ENCODE results near the gene SPHKAP. TPM values are rescaled to one million over a fixed set of nuclear protein-coding genes. Genes with fewer than 3 reads are reported as not detected.

Gene SPHKAP
- total RNA-seq, 1 donor: not detected

- no peak overlapping the region for H3K4me3 ChIP-seq (ENCODE audit: low read depth, low read length)
- no peak for DNase-seq (ENCODE audit: low read depth)
- TF ChIP-seq CTCF (IDR thresholded peaks at IDR 0.05; ENCODE audit: insufficient read depth, low read depth, low read length): no peak
These were observed 49.7 kb downstream of the SPHKAP start for GRCh38 chr2:228131833-228132232.

GRCh38 chr2:228126401-228126800 lies 55.1 kb downstream of the SPHKAP start:
- no peak for DNase-seq (ENCODE audit: low read depth)
- H3K4me3 ChIP-seq (ENCODE audit: low read depth, low read length): no peak overlapping the region
- TF ChIP-seq CTCF (IDR thresholded peaks at IDR 0.05; ENCODE audit: insufficient read depth, low read depth, low read length): no peak

- no peak overlapping the region for H3K4me3 ChIP-seq (ENCODE audit: low read depth, low read length)
- TF ChIP-seq CTCF (IDR thresholded peaks at IDR 0.05; ENCODE audit: insufficient read depth, low read depth, low read length): no peak
- no peak for DNase-seq (ENCODE audit: low read depth)
These were observed 62.5 kb downstream of the SPHKAP start for GRCh38 chr2:228118940-228119339.

- DNase-seq (ENCODE audit: low read depth): no peak
- TF ChIP-seq CTCF (IDR thresholded peaks at IDR 0.05; ENCODE audit: insufficient read depth, low read depth, low read length): no peak
- H3K4me3 ChIP-seq (ENCODE audit: low read depth, low read length): no peak overlapping the region
These were observed 73.6 kb downstream of the SPHKAP start for GRCh38 chr2:228107846-228108245.

- no peak for DNase-seq (ENCODE audit: low read depth)
- no peak overlapping the region for H3K4me3 ChIP-seq (ENCODE audit: low read depth, low read length)
- TF ChIP-seq CTCF (IDR thresholded peaks at IDR 0.05; ENCODE audit: insufficient read depth, low read depth, low read length): no peak
These were observed 75.8 kb downstream of the SPHKAP start for GRCh38 chr2:228105526-228106250.

GRCh38 chr2:228104215-228104614 lies 77.3 kb downstream of the SPHKAP start:
- no peak overlapping the region for H3K4me3 ChIP-seq (ENCODE audit: low read depth, low read length)
- DNase-seq (ENCODE audit: low read depth): no peak
- TF ChIP-seq CTCF (IDR thresholded peaks at IDR 0.05; ENCODE audit: insufficient read depth, low read depth, low read length): no peak

GRCh38 chr2:228103379-228103778 lies 78.1 kb downstream of the SPHKAP start:
- DNase-seq (ENCODE audit: low read depth): no peak
- TF ChIP-seq CTCF (IDR thresholded peaks at IDR 0.05; ENCODE audit: insufficient read depth, low read depth, low read length): no peak
- H3K4me3 ChIP-seq (ENCODE audit: low read depth, low read length): no peak overlapping the region

Data from fibroblast of villous mesenchyme (primary cell).